ENCODE results near the gene SRC.

Gene SRC

DNA sequence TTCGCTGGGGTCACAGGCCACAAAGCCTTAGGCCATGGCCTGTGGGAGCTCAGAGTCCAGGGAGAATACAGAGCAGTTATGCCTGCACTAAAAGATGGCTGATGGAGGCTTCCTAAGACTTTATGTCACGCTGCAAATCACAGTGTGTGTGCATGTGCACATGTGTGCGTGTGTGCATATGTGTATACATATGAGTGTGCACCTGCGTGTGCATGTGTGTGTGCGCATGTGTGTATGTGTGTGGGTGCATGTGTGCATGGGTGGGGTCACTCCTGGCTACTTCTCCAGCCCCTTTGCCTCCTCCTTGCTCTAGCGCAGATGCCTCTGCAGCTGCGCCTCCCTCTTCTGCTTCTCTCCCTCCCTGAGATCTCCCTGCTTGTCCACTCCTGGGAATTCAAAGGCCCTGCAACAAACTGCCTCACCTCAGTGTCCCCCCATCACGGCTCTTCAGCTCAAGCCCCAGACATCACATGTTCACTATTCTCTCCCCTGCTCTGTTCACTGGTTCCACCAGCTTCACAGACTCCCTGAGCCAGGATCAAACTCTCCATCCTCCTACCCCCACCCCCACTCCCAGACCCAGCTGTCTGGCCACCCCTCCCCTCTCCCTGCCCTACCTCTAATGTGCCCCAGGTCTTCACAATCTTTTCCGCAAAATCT, 90.7 kb downstream of the SRC start:
- DNase-seq: no peak

DNA sequence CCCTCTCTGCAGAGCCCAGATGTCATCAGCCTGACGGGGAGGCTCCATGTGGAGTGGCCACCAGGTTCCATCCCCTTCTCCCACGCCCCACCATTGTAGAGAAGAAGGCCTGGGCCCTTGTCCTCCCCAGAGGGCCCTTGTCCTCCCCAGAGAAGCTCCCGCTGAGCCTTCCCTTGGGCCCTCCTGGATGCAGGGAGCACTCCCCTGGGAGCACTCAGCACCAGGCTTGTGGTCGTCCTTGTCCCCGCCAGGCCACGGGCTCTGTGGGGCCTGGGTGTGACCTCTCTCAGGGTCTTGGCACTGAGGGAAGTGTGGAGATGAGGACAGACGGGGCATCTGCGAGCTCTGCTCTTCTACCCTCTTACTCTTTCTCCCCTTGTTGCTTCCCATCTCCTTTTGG, 91.7 kb downstream of the SRC start:
- DNase-seq: no peak

DNA sequence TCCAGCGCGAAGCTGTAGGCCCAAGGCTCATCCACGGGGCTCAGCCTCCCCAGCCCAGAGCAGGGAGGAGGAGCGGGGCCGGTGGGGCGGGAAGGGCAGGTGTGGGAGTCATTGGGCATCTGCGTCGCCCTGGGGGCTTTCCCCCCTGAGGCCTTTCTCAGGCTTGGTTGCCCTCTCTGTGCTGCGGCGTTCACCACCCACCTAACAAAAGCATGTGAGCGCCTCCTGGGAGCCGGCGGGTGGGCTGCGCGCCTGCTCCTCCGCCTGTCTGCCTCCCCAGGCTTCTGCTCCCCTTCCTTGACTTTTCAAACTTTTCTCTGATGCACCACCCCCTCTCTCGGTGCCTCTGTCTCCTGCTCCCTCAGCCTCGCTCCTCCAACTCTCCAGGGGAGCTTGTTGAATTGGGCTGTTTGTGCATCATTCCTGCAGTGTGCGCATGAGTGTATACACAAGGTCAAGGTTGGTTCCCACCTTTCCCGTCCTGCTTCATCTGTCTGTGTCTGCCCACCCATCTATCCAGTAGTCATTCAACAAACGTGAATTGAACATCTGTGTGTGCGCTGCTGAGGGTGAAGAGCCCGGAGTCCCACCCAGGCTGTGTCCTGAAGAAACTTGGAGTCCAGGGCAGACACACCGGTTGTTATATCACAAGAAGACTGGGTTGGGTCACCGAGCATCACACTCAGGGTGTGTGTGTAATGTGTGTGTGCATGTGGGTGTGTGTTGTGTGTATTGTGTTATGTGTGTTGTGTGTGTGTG, 92.7 kb downstream of the SRC start:
- DNase-seq: no peak

DNA sequence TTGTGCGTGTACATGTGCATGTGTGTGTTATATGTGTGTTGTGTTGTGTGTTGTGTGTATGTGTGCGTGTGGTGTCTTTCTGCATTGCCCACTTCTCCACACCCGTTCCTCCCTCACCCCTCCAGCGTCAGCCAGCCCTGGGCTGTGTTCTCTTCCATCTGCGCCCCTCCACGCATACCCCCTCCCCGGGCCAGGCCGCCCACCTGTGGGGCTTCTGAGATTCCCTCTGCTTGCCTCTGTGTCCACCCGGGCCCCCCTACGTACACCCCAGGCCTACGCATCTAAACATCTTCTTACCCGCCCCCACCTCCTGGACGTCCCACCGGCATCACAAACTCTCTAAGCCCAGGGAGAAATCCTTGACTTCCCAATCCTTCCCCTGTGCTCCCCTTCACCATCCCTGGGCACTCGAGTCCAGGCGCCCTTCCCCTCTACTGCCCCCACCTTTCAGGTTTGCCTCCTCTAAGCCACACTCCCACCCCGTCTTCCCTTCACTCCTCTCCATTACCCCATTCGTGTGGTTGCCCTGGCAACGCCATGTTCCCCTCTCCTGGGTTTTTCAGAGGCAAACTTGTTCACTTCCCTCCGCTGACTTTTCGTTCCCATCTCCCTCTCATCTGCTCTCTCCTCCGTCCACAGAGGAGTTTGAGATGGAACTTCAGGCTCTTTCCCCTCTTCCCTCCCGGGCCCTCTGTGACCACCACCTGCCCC, 93.4 kb downstream of the SRC start:
- no peak for DNase-seq

DNA sequence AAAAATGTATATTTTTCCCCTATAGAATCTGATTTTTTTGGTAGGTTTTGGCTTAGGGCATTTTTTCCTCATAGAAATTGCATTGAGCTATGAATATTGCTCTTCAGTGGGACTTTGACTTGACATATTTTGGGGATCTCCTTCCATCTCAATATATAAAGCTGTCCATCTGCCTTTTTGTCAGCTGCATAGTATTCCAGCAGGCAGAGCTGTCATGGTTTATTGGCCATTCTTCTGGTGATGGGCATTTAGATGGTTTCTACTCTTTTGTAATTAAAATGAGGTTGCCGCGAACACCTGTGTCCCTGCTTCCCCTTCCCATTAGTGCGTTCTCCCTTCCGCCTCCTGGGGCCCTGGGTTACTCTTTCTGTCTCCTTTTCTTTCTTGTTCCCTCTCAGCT, 95.1 kb downstream of the SRC start:
- DNase-seq: no peak

DNA sequence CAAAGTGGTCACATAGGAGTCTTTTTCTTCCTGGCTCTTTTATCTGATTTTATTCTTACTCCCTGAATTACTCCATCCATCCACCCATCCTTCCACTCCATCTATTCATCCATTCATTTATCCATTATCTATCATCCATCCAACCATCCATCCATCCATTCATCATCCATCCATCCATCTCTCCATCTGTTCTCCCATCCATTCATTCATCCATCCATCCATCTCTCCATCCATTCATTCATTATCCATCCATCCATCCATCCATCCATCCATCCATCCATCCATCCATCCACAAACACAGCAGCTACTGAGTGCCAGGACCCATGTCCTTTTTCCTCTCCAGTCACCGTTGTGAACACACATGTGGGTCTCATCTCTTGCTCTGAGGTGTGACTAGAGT, 96.6 kb downstream of the SRC start:
- DNase-seq: no peak

DNA sequence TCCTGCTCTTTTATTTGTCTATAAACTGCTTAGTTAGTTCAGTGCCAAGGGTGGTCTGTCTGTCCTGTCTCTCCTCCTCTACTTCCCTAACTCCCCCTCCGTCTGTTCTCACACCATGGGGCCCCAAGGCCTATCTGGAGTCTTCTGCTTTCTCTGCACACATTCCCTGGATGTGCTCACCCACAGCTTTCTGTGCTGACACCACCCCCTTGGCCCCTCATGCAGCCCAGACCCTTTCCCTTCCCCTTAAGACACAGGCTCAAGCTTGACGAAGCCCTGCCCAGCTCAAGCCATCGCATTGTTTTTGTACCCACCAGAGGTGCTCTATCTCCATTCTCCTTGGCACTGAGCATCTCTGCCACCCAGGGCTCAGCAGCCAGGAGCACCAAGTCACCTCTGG, 97.0 kb downstream of the SRC start:
- DNase-seq: no peak

DNA sequence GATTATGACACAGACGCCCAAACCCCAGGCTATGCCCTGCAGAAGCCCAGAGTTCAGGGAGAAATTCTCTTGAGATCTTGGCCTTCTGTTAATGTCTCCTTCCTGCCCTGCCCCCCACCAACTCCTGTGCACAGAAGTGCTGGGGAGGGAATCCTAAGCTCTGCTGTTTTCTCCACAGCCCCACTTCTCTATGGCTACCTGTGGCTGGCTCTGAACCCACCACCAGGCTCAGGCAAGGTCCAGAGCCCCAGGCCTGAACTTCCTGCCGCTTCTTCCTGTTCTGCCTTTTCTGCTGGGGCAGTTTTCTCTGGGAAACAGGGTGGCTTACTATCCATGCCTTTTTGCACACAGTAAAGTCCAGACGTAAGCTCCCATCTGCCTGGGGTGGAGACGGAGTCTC, 97.7 kb downstream of the SRC start:
- DNase-seq: no peak

DNA sequence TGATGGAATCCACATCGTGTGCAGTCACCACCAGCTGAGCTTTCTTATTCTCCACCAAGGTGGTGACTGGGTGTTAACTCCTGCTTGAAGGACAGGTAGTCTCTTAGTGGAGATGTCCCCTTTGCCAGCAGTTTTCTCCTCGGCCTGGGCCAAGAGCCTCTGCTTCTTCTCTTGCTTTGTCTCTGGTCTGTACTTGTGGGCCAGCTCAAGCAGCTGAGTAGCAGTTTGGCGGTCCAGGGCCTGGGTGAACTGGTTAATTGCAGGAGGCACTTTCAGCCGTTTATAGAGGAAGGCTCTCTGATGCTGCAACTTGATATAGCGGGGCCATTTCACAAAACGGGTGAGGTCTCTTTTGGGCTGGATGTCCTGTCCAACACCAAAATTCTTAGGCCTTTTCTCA, 99.1 kb downstream of the SRC start:
- DNase-seq: no peak

DNA sequence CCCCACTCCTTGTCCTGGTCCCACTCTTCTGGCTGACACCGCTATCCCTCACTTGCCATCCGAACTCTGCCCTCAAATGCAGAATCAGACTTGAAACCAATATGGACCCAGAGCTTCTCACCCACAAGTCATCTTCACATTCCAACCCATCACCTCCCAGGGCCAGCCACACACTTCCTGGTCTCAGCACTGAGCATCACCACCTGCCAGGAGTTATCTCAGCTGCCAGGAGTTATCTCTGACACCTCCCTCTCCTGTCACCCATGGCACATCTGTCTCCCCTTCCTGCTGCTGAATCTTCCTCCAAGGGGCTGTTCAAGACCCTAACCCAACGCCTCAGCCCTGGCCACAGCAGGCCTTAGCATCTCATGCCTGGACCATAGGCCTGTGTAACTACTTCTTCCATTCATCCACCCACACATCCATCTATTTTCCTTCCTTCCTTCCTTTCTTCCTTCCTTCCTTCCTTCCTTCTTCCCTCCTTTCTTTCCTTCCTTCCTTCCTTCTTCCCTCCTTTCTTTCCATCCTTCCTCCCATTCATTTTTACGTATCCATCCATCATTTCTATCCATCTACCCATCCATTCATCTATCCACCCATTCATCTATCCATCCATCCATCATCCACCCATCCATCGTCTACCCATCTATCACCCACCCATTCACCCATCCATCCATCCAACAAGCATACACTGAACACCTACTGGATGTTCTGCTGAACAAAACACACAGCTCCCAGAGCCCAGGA, 100.5 kb downstream of the SRC start:
- no peak for DNase-seq

DNA sequence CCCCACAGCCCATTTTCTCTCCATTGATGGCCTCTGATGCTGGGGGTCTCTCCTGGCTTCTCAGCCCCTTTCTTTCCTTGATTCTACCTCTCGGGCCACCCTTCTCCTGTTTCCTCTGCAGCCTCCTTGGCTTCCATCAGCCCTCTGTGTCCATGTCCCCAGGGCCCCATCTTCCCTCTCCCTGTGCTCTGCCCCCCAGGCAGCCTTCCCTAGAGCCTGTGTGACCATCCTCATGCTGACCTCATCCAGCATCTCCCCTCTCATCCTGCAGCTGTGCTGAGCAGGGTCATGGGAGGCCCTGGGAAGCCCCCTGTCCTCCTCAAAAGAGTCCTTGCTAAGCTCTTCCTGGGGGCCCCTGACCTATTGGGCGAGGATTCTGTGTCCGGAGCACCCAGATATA, 101.7 kb downstream of the SRC start:
- no peak for DNase-seq

DNA sequence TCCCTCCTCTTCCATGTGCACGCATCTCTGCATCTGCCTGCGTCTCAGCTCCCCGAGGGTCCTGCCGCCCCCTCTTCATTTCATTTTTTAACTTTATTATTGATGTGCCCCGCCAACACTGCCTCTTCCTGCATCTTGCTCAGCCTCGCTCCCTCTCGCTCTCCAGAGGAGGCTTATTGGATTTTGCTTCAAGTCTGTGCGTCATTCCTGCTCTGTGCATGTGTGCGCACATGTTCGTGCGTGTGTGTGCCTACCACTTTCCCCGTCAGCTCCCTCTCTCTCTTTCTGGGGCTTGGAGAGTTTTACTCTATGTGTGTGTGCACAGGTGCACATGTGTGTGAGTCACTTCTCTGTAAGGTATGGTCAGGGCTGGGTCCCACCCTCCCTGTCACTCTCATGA, 103.3 kb downstream of the SRC start:
- DNase-seq: no peak

DNA sequence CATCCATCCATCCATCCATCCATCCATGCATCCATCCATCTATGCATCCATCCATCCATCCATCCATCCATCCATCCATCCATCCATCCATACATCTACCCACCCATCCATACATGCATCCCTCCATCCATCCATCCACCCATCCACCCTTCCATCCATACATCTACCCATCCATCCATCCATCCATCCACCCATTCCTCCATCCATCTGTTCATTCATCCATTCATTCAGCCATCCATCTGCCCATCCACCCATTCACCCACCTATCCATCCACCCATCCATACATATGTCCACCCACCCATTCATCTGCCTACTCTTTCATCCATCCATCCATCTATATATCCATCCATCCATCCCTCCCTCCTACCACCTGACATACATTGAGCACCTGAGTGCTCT, 104.4 kb downstream of the SRC start:
- no peak for DNase-seq

DNA sequence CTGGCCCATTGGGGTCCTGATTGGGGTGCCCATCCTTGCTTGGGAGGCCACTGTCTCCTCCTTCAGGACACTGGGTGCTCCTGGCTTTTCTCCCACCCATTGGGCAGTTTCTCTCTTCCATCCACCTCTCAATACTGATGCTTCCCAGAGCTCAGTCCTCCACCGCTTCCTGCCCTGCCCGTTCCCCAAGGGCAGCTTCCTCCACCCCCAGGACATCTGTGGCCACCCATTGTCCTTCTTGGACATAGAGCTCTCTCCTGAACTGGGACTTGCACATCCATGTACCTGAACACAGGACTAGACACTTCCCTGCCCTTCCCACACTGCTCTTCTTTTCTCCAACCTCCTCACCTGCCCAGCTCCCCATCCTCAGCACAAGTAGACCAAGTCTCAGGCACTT, 105.7 kb downstream of the SRC start:
- DNase-seq: no peak

DNA sequence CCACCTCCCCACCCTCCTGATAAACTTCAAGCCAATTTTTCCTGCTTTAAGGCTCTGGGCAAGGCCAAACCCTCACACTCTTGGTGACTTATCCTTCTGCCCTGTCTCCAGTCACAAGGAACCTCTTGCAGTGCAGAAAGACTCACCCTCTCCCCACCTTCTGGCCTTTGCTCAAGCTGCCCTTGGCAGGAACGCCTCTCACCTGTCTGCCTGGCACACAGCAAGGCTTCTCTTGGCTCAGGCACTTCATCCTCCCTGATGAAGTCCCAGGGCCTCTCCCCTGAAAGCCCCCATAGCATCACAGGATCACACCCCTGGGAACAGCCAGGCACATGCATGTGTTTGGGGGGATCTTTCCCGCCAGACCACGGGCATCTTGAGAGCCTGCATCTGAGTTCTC, 106.3 kb downstream of the SRC start:
- no peak for DNase-seq

DNA sequence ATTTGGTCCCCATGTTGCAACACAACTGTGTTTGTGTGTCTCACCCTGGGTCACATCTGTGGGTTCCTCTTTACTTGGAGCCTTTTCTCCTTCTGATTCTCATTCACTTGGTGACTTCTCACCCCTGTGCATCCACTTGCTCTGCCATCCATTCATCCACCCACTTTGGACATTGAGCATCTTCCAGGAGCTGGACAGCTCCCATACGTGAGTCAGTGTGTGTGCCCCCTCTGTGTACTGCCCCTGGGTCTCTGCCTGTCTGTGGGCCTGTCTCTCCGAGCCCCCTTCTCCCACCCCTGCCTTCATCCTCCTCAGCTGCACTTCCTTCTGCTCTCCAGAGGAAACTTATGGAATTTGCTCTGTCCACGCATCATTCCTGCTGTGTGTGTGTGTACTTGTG, 107.3 kb downstream of the SRC start:
- DNase-seq: no peak

DNA sequence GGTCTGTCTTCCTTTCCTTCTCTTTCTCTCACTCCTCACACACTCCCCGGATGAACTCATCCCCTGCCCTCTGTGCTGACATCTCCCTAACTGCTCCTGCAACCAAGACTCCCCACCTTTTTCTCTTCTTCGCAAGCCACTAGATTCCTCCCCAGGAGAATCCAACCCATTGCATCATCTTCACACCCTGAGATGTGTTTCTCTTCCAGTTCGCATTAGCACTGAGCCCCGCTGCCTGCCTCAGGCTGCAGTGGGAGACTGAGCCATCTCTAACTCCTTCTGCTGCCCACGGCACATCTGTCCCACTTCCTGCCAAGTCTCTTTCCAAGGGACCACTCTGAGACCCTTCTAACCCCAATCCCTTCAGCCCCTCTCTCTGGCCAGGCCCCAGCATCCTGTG, 107.9 kb downstream of the SRC start:
- no peak for DNase-seq

DNA sequence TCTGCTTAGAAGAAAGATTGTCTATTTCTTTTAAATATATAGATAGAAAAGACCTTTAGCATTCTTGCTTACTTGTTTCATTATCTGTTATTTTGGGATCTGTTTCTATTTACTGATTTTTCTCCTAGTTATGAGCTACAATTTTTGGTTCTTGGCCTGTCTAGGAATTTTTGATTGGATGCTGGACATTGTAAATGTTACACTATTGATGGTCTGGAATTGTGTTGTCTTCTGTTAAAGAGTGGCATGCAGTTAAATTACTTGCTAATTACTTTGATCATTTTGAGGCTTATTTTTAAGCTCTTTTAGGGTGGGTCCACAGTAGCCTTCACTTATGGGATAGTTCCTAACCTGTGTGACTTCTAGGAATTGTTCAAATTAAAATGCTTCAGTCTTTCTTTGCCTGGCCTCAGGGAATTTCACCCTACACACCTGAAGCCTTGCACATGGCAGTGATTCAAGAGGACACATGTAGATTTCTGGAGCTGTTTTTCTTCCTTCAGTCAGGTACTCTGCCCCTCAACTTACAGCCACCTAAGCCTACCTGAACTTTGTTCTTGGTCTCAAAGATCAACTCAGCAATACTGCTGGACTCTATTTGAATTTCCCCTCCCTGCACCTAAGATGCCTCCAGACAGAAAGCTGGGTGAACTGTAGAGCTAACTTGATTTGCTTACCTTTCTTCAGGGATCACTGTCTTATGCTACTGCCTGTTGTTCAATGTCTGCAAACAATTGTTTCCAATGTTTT, 108.9 kb downstream of the SRC start:
- no peak for DNase-seq

Data from 8988T (cell line).